ENCODE measurements around the gene SHISAL2B.

GRCh38 chr5:64682608-64683007, 7.7 kb upstream of the SHISAL2B start:
- TF ChIP-seq MYC (IDR thresholded peaks at IDR 0.05; ENCODE audit: low read depth, low read length), result no peak
- TF ChIP-seq POLR2A (IDR thresholded peaks at IDR 0.05; ENCODE audit: low read depth, low read length), result no peak
- TF ChIP-seq EZH2 (IDR thresholded peaks at IDR 0.05; ENCODE audit: borderline replicate concordance, low read depth, low read length, severe bottlenecking), result no peak
- no peak for TF ChIP-seq CTCF (IDR thresholded peaks at IDR 0.05; ENCODE audit: extremely low read depth in 1 of 2, insufficient read depth in 1 of 2, low read depth in 1 of 2, low read length in 2 of 2)
- TF ChIP-seq GATA2 (IDR thresholded peaks at IDR 0.05; ENCODE audit: insufficient read depth, insufficient read length, low read depth, low read length), result no peak
- TF ChIP-seq MAX (IDR thresholded peaks at IDR 0.05; ENCODE audit: insufficient read depth, insufficient read length), result no peak
- TF ChIP-seq FOS (IDR thresholded peaks at IDR 0.05; ENCODE audit: borderline replicate concordance, insufficient read depth, low read length), result no peak
- no peak for TF ChIP-seq POLR2AphosphoS5 (IDR thresholded peaks at IDR 0.05; ENCODE audit: insufficient read depth, low read depth, low read length)
- TF ChIP-seq JUN (IDR thresholded peaks at IDR 0.05; ENCODE audit: borderline replicate concordance, insufficient read depth, insufficient read length, low read depth), result no peak

Data from endothelial cell of umbilical vein (primary cell).